ENCODE measurements around the gene RPS21.
"Not testable (repeated sequence)": the region's sequence is repeated elsewhere in the genome, so short reads cannot be mapped to it uniquely, and the experiment has no call there.

RPS21 gene

DNA sequence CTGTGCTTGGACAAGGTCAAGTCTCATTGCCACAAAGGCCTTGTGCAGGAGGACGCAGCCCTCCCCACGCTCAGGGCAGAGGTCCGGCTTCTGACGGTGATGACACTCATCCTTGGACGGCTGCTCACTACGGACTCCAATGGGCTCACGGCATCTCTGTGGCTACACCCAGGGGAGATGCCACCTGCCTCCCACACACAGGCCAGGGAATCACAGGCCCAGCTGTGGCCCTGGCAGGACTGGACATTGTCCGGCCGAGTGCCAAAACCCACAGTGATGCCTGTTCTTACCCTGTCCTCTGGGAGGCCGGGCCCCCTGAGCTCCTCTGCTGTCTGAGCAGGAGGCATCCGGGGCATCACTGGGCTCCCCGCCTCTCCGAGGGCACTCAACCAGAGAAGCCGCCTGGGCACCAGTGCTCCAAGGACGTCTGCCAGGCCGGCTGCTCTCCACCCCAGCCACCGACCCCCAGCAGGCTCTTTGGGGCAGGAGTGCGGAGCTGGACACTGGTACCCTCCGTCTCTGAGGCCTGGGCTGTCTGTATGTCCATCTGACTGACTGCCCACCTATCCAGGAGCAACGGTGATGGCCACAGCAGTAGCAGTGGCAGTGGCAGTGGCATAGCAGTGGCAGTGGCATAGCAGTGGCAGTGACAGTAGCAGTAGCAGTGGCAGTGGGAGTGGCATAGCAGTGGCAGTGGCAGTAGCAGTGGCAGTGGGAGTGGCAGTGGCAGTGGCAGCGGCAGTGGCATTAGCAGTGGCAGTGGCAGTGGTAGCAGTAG, 38.6 kb downstream of the RPS21 start:
- DNase-seq (ENCODE audit: low read depth in 2 of 2) = no peak

DNA sequence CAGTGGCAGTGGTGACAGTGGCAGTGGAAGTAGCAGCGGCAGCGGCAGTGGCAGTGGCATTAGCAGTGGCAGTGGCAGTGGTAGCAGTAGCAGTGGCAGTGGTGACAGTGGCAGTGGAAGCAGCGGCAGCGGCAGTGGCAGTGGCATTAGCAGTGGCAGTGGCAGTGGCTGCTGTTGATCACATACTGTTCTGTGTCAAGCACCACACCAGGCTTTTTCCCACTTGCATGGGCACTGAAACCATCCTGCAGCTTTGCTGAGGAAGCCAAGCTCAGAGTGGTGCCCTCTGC, 39.1 kb downstream of the RPS21 start:
- DNase-seq (ENCODE audit: low read depth in 2 of 2) = not testable (repeated sequence)

DNA sequence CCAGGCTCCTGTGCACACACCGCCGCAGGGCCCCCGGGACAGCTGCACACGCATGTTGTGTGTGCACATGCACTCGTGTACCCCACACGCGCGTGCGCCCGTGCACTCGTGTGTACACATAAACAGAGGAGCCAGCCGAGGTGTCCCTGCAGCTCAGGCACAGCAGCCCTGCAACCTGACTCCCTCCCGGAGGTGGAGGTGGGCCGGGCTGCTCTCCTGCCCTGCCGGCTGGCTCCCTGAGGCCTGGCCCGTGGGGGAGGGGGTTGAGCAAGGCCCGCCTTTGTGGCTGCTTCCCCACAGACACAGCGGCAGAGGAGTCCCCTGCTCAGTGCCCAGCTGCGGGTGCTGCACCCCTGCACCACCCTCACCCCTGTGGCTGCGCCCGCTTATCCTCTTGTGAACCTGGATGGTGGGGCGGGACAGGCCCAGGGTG, 39.8 kb downstream of the RPS21 start:
- DNase-seq (ENCODE audit: low read depth in 2 of 2) = no peak

DNA sequence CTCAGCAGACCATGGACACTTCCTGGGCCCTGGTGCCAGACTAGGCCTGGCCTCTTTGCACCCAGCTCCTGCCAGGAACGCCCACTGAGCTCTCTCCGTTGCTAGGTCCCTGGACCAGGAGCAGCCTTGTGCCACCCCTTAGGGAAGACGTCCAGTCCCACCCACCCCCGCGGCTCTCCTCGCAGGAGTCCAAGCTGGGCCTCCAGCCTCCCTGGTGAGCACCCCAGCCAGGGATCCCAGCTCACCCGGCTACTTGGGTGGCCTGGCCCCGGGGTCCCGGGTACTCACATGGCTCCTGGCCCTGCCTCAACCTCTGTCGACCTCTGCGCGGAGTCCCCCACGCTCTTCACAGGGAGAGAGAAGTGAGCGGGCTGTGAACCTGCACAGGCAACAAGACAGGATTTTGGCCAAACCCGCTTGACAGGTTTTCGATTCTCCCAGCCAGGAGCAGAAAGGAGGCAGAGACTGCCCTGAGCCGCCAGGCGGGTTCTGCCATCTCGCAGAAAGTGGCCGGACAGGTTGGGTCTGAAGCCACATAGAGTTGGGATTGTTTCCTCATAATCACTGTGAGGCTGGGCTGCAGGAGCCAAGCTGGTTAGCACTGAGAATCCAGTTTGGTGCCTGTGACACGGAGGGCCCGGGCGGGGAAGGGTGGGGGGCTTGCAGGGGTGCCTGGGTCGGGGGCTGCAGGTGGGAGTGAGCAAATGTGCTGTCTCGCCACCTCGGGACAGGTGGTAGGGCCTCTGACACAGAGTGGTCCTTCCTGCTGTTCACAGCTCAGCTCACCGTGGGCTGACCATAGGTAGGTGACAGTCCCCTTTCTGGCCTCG, 40.5 kb downstream of the RPS21 start, which contains the start of gene RBBP8NL:
Gene RBBP8NL, minus strand, starts transcription at position 368 of the 830 bp plus-strand sequence. CDS start 7,892 bp downstream, outside the sequence.
- no peak for DNase-seq (ENCODE audit: low read depth in 2 of 2)

DNA sequence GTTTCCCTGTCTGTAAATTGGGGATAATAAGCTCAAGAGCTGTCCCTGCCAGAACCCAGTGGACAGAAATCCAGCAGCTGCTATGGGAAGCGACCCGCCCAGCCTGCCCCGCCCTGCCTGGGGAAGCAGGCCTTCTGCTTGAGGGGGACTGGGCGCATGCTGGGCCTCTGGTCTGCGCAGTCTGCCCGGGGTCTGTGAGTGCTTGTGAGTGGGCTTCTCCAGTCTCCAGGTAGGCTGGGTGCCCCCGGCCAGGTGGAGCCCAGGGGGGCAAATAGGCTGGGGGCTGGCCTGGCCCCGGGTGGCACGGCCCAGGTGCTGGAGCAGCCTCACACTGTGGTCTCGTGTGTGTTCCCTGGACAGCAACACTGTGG, 41.1 kb downstream of the RPS21 start:
- no peak for DNase-seq (ENCODE audit: low read depth in 2 of 2)

DNA sequence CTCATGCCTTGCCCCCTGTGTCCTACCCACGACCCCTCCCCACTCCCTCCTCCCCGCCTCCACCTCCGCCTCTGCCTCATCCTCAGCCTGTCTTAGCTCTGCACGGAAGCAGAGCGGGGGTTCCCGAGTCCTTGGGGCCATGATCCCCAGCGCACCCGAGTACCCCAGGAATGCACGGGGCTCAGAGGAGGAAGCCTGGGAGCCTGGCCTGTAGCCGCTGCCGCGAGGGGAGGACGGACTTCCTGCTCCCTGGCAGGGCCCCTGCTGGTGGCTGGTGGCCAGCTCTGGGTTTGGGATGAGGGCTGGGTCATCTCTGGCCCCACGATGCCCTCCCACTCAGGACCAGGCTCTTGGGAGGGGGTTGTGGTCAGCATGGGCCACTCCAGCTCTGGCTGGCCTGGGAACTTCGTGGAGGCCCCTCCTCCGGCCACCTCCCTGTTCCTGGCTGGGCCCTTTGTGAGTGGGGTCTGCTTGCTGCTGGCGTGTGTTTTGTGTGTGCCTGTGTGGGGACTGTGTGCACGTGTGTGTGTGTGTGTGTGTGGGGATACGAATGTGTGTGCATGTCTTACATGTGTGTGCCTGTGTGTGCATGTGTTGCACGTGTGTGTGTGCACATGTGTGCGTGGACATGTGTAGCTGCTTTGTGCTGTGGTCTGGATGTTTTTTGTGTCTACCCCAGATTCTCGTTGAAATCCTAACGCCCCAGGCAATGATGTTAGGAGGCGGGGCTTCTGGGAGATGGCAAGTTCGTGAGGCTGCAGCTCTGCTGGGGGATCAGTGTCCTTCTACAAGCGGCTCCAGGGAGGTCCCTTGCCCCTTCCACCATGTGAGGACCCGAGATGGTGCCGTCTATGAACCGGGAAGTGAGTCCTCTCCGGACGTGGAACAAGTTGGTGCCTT, 41.7 kb downstream of the RPS21 start:
- no peak for DNase-seq (ENCODE audit: low read depth in 2 of 2)

DNA sequence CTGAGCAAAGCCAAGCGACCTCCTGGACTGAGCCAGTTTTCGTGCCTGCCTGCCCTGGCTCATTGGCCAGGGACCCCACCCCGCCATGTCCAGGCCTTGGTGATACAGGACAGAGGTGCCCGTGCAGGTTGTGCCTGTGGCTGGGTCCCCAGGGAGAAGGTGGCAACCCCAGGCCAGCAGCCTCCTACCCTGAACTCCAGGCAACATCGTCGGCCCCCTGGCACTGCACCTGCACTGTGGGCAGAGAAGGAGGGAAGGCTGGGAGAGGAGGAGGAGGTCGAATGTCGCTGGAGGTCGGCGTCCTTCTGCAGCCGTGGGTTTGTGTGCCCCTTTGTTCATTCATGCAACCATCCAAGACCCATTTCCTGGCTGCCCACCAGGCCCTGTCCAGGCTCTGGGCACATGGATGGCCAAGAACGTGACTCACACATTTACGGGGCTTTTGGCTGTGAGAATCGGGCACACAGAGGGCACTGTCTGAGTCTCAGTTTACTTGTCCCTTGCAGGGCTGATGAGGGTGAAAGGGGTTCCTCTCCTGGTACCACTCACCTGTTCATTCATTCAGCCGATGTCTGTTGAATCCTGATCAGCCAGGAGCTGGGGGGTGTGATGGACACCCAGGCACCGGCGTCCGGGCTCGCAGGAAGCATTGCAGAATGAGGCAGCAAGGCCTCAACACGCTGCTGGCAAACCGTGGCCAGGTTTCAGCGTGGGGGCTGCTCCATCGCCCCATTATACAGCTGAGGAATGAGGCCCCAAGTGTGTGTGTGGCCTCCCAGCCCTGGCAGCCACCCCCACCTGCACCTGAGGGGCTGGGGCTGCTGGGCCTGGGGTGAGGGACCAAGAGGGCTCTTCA, 42.8 kb downstream of the RPS21 start:
- no peak for DNase-seq (ENCODE audit: low read depth in 2 of 2)

DNA sequence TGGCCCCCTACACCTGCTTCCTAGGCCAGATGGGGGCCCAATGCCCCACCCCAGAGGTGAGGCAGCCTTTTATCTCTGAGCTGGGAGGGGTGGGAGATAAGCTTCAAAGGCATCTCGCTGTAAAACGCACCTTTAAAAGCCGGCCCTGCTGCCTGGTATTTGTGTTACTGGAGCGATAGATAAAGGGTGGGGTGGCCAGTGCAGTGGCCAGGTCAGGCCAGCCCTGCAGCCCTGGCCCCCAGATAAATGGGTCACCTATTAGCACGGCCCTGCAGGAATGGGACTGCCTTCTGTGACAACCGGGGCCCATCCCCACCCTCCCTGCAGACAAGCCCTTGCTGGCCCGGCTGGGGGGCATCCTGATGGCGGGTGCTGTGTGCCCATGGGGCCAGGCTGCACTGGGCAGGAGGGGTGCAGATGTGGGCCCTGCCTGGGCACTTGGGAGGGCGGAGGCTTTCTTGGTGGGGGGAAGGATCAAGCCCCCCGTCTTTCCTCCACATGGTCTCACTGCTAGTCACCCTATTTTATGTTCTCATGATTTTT, 43.5 kb downstream of the RPS21 start:
- no peak for DNase-seq (ENCODE audit: low read depth in 2 of 2)

DNA sequence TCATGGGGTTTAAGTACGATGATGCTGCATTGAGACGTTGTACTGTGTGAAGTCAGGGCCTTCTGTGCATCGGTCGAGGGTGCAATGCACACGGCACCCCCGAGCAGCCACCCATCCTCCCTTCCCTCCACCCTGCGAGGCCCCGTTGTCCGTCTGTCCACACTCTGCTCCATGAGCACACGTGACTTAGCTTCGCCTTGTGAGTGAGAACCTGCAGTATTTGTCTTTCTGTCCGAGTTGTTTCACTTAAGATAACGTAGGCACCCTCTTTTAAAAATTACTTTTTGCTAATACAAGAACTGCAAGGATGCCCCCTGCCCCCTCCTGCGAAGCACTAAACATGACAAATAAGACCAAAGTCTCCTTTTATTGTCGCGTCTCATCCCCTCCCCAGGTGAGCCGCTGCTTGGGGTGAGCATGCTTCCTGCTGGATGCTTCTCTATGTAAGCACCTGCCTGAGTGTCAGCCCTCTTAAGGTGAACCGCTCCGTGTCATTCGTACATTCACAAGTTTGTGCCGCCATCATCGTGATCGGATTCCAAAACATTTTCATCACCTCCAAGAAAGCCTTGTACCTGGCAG, 44.1 kb downstream of the RPS21 start:
- DNase-seq (ENCODE audit: low read depth in 2 of 2) = no peak

DNA sequence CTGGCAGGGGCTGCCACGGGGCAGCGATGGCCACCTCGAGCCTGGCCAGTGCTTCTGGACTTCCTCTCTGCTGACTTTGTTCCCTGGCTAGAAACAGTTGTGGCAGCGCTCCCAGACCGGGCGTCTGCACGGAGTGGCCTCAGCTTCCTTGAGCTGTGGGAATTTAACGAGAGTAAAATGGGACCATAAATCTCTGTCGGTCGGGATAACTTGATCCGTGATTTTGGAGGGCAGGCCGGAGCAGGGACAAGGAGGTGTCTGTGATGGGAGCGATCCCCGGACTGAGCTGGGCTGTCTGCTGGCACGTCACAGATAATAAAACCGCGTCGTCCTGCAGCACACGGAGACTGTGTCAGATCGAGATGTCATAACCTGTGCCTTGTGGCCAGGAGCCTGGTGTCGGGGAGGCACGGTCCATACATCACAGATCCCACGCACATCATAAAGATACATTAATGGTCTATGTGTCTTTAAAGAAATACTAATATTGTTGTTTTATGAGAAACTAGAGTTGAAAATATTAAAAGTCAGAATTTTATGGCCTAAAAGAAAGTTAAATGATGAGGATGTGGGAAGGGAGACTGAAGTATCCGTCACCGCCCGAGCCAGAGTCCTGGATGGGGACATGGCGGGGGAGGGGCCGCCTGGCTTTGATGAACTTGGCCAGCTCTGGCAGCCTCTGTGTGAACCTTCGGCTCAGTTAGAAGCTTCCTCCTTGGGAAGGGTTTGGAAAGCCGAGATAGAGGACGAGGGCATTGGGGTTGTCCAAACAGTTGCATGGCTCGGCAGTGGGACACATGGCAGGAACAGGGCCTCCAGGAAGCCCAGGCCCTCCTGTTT, 47.0 kb downstream of the RPS21 start:
- no peak for DNase-seq (ENCODE audit: low read depth in 2 of 2)

DNA sequence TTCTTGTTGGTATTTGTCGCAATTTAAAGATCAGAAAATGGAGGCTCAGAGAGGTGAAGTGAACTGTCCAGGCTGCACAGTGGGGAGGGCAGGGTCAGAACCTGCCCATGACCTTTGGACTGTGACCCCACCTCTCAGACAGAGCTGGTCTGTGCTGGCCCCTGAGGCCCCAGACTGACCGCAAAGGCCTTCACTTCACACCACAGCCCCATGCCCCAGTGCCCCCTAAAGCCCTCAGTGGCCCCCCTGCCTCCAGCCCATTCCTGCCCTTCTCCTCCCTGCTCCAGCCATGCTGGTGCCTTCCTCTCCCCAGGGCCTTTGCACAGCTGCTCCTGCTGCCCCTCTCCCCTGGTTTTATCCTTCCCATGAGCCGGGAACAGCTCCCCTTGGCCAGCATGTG, 49.8 kb downstream of the RPS21 start:
- DNase-seq (ENCODE audit: low read depth in 2 of 2) = no peak

DNA sequence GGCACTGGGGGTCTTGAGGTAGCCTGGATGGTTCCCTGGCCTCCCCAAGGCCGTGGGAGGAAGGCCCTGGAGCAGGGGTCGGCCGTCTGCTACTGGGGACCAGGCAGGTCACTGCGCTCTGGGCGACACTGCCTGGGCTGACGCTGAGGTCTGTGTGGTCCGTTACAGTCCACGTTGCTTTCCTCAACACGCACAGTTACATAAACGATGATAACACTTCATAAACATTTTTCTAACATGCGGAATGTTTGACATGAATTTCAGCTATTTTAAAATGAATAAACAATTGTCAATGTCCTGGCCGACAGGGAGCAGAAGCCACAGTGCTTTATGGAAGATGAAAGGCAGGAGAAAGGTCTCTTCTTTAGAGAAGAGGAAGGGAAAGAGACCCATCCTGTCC, 50.6 kb downstream of the RPS21 start:
- DNase-seq (ENCODE audit: low read depth in 2 of 2) = no peak

DNA sequence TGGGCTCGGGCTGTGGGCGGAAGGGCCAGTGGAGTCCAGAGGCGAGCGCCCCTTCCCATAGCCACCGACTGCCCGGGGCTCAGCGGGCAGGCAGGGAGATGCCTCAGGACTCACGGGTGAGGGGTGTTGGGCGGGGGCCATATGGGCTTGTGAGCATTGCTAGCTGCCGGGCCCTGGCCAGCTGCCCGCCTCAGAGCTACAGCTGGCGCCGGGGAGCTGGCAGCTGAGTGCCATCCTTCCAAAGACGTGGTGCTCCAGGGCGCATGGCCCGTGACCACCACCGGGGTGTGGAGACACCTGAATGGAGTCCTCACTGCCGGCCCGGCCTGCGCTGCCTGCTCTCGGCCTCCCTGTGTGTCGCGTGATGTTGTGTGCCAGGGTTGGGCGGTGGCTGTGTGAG, 51.0 kb downstream of the RPS21 start:
- DNase-seq (ENCODE audit: low read depth in 2 of 2) = no peak

Data from activated CD4-positive, alpha-beta T cell treated with anti-CD3 and anti-CD28 coated beads for 24 hours (primary cell).